HL-60 (cell line): ENCODE results near the gene SEMA7A.

Experiments
- DNase-seq, 2 experiments: peaks; one replicate each; pipeline ENCODE4 v3.0.0-alpha.2; 2010 to 2020; ENCODE audit warnings: low read depth in 1 of 2, low spot score in 1 of 2
- H3K27ac ChIP-seq: fragments of 250-450 bp; sonication (Bioruptor Pico); replicated peaks from 2 replicates; pipeline ENCODE4 v1.5.1; 2020; ENCODE audit warnings: mild to moderate bottlenecking, moderate library complexity
- H3K27me3 ChIP-seq: fragments of 250-450 bp; sonication (Bioruptor Pico); 2 replicates; pipeline ENCODE4 v1.5.1; 2021; ENCODE audit warnings: mild to moderate bottlenecking, moderate library complexity; ENCODE audit not compliant: insufficient read depth, poor library complexity, severe bottlenecking
- H3K4me3 ChIP-seq: replicated peaks from 2 replicates; pipeline ENCODE4 v1.5.1; 2011; ENCODE audit warnings: mild to moderate bottlenecking, control low read depth, low read length; ENCODE audit not compliant: insufficient read depth
- CTCF ChIP-seq: IDR thresholded peaks from one replicate; pipeline ENCODE4 v1.5.1; 2011; ENCODE audit warnings: low read length, control low read depth, inconsistent platforms; ENCODE audit not compliant: insufficient read depth
- GABPA ChIP-seq: IDR thresholded peaks from 2 replicates; pipeline ENCODE4 v1.6.1; 2012; ENCODE audit warnings: low read depth
- POLR2AphosphoS5 ChIP-seq: IDR thresholded peaks from 2 replicates; pipeline ENCODE4 v1.6.1; 2012; ENCODE audit warnings: low read depth
- SPI1 ChIP-seq: IDR thresholded peaks from 2 replicates; pipeline ENCODE4 v1.6.1; 2012; ENCODE audit warnings: low read depth, mild to moderate bottlenecking, borderline replicate concordance
- TF ChIP-seq, protein P1 (sequence below): IDR thresholded peaks from 2 replicates; pipeline ENCODE4 v1.6.1; 2012; ENCODE audit warnings: low read depth; ENCODE audit not compliant: insufficient replicate concordance

SEMA7A gene

DNA sequence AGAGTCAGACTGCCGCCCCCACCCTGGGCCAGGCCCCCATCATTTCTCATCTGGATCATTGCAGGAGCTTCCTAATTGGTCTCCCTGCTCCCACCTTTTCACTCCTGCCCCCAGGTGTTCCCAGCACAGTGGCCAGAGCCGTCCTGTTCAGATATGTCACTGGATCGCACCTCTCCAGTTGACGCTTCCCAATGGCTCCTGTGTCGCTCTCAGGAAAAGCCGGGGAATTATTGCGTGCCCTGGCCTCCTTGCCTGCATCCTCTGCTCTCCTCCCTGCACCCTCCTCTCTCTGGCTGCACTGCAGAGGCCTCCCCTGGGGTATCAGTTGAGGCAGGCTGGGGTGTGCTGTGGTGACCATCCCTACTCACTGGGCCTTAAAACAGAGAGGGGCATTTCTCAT, 40.9 kb downstream of the SEMA7A start:
- H3K27me3 ChIP-seq: no peaks in the 10 kb centered on the region

GRCh38 chr15:74392451-74392830, 41.3 kb downstream of the SEMA7A start:
- Histone ChIP-seq H3K27ac (no peak overlapping the region), H3K4me3 (no peak overlapping the region), H3K27me3 (no peaks in the 10 kb centered on the region)
- no peak for DNase-seq
- TF ChIP-seq, protein P1, sequence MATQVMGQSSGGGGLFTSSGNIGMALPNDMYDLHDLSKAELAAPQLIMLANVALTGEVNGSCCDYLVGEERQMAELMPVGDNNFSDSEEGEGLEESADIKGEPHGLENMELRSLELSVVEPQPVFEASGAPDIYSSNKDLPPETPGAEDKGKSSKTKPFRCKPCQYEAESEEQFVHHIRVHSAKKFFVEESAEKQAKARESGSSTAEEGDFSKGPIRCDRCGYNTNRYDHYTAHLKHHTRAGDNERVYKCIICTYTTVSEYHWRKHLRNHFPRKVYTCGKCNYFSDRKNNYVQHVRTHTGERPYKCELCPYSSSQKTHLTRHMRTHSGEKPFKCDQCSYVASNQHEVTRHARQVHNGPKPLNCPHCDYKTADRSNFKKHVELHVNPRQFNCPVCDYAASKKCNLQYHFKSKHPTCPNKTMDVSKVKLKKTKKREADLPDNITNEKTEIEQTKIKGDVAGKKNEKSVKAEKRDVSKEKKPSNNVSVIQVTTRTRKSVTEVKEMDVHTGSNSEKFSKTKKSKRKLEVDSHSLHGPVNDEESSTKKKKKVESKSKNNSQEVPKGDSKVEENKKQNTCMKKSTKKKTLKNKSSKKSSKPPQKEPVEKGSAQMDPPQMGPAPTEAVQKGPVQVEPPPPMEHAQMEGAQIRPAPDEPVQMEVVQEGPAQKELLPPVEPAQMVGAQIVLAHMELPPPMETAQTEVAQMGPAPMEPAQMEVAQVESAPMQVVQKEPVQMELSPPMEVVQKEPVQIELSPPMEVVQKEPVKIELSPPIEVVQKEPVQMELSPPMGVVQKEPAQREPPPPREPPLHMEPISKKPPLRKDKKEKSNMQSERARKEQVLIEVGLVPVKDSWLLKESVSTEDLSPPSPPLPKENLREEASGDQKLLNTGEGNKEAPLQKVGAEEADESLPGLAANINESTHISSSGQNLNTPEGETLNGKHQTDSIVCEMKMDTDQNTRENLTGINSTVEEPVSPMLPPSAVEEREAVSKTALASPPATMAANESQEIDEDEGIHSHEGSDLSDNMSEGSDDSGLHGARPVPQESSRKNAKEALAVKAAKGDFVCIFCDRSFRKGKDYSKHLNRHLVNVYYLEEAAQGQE: no peak
- TF ChIP-seq POLR2AphosphoS5: no peak
- TF ChIP-seq CTCF: no peak
- no peak for TF ChIP-seq SPI1
- no peak for TF ChIP-seq GABPA

More for the DNA sequence above, 40.9 kb downstream of the SEMA7A start:
- DNase-seq: no peak
- Histone ChIP-seq H3K4me3 (no peak overlapping the region), H3K27ac (no peak overlapping the region)
- TF ChIP-seq POLR2AphosphoS5 (no peak), GABPA (no peak), CTCF (no peak), SPI1 (no peak)
- TF ChIP-seq, protein P1: no peak

DNA sequence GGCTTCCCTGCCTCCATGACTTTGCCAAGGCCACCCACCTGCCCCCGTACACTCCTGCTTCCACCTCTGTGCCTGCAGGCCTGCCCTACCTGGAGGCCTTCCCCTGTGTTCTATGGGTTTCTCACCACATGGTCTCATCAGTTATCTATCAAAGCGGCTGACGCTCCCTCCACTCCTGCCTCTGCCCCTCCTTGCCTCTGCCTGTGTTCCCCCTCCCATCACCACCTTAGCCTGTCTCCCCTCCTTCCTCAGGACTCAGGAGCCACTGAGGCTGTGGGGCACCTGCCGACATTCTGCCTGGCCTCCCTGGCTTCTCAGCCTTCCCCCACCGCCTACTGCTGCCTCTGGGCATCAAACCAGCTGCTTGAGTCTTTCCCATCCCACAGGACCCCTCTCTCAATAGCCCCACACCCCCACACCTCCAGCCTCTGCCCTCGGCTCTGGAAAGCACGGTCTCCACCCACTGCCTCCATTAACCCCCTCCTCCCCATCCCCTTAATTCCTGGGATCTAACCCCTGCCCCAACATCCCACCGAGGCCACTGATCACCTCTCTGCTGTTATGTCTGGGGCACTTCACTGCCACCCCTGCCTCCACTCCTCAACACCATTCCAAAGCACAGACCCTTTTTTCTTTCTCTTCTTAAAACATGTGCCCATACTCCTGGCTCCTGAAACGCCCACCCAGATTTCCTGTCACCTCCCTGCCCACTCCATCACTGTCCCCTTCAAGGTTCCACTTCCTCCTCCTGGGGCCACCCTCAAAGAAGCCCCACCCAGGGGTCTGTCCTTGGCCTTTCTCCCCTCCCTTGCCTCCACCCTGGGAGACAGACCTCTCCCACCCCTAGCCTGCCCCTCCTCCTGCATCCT, 41.9 kb downstream of the SEMA7A start:
- H3K4me3 ChIP-seq: no peak overlapping the region
- H3K27me3 ChIP-seq: no peaks in the 10 kb centered on the region
- no peak for DNase-seq
- no peak for TF ChIP-seq CTCF
- TF ChIP-seq POLR2AphosphoS5: no peak
- TF ChIP-seq, protein P1: no peak
- TF ChIP-seq SPI1: no peak
- TF ChIP-seq GABPA: no peak
- no peak overlapping the region for H3K27ac ChIP-seq
